Right hindlimb (tissue), 1 donor: Measurements from ENCODE around the gene EXO1.
A peak's percentile ranks its signal among the peaks of the same experiment; 100 is the strongest.

Experiments
- DNase-seq: peaks from one replicate; pipeline ENCODE4 v3.0.0-alpha.2; 2018

EXO1 gene

GRCh38 chr1:241895013-241895412, 47.0 kb downstream of the EXO1 start:
- no peak for DNase-seq

- no peak for DNase-seq
Measured at GRCh38 chr1:241896670-241896962, 48.6 kb downstream of the EXO1 start.

- DNase-seq, result no peak
Measured at GRCh38 chr1:241899210-241899609, 51.2 kb downstream of the EXO1 start.

- DNase-seq, result no peak
Measured at GRCh38 chr1:241900381-241900780, 52.4 kb downstream of the EXO1 start.

- DNase-seq, result peak; percentile 64
Measured at GRCh38 chr1:241902391-241903065, 54.5 kb downstream of the EXO1 start.

- DNase-seq, result no peak
Measured at GRCh38 chr1:241916196-241916595, 68.2 kb downstream of the EXO1 start.

- no peak for DNase-seq
Measured at GRCh38 chr1:241917487-241917886, 69.5 kb downstream of the EXO1 start.

- peak; percentile 32 for DNase-seq
Measured at GRCh38 chr1:241918879-241919278, 70.9 kb downstream of the EXO1 start.

GRCh38 chr1:241924080-241924808, 76.2 kb downstream of the EXO1 start:
- DNase-seq, result no peak

- no peak for DNase-seq
Measured at GRCh38 chr1:241926141-241926540, 78.1 kb downstream of the EXO1 start.

- no peak for DNase-seq
Measured at GRCh38 chr1:241927321-241927720, 79.3 kb downstream of the EXO1 start.

GRCh38 chr1:241932845-241933244, 84.8 kb downstream of the EXO1 start:
- DNase-seq, result no peak

GRCh38 chr1:241934201-241934848, 86.3 kb downstream of the EXO1 start:
- peak; percentile 90 for DNase-seq

- DNase-seq, result peak; percentile 36
Measured at GRCh38 chr1:241934866-241935265, 86.9 kb downstream of the EXO1 start.
